ENCODE results near the gene DND1. TPM values are rescaled to one million over a fixed set of nuclear protein-coding genes. Genes with fewer than 3 reads are reported as not detected.
A peak's percentile ranks its signal among the peaks of the same experiment; 100 is the strongest.

Gene DND1
- total RNA-seq, 1 donor from 2014 or later = 1.7 TPM

- FAIRE-seq (no peak), DNase-seq (ENCODE audit: low read depth) (no peak)
- no peaks in the 10 kb centered on the region for H4K20me1 ChIP-seq (ENCODE audit: insufficient read depth, low read length)
- H3K79me2 ChIP-seq (ENCODE audit: insufficient read depth, low read length) = no peaks in the 10 kb centered on the region
- H3K4me2 ChIP-seq (ENCODE audit: low read length) = no peak overlapping the region
- Mint-ChIP-seq H3K36me3 (ENCODE audit: low read depth, unreplicated experiment) (peaks cover 2% of the 10 kb centered on the region), H3K27me3 (ENCODE audit: low read depth, unreplicated experiment) (no peaks in the 10 kb centered on the region), H3K4me1 (ENCODE audit: low read depth, unreplicated experiment) (peaks cover 4% of the 10 kb centered on the region), H3K27ac (ENCODE audit: unreplicated experiment) (no peak overlapping the region), H3K4me3 (ENCODE audit: unreplicated experiment) (no peak overlapping the region), H3K9me3 (ENCODE audit: unreplicated experiment) (peaks cover 13% of the 10 kb centered on the region)
- no peak overlapping the region for H3K27ac ChIP-seq (ENCODE audit: low read depth, low read length)
- H3K36me3 ChIP-seq (ENCODE audit: insufficient read depth, low read length) = no peaks in the 10 kb centered on the region
- no peak overlapping the region for H3K4me3 ChIP-seq (ENCODE audit: insufficient read depth, low read depth, low read length)
- peaks cover 4% of the 10 kb centered on the region for H3K9me3 ChIP-seq (ENCODE audit: insufficient read depth, low read depth, low read length)
- peaks cover 16% of the 10 kb centered on the region for H3K4me1 ChIP-seq (ENCODE audit: insufficient read depth, low read length)
- peaks cover 22% of the 10 kb centered on the region for H3K27me3 ChIP-seq (ENCODE audit: insufficient read depth, low read length)
- no peak overlapping the region for H2AFZ ChIP-seq (ENCODE audit: low read depth, low read length)
- no peak for TF ChIP-seq CTCF (IDR thresholded peaks at IDR 0.05; ENCODE audit: insufficient read depth, low read depth, low read length)
- TF ChIP-seq EZH2 (IDR thresholded peaks at IDR 0.05; ENCODE audit: insufficient read depth, low read length) = no peak
- no peak overlapping the region for H3K9ac ChIP-seq (ENCODE audit: low read length)
These were observed 39.3 kb downstream of the DND1 start for GRCh38 chr5:140634103-140634502.

- H3K4me3 ChIP-seq (ENCODE audit: insufficient read depth, low read depth, low read length) = no peak overlapping the region
- H4K20me1 ChIP-seq (ENCODE audit: insufficient read depth, low read length) = no peaks in the 10 kb centered on the region
- H3K36me3 ChIP-seq (ENCODE audit: insufficient read depth, low read length) = no peaks in the 10 kb centered on the region
- peaks cover 8% of the 10 kb centered on the region for H3K9me3 ChIP-seq (ENCODE audit: insufficient read depth, low read depth, low read length)
- FAIRE-seq (no peak), DNase-seq (ENCODE audit: low read depth) (no peak)
- Mint-ChIP-seq H3K27me3 (ENCODE audit: low read depth, unreplicated experiment) (no peaks in the 10 kb centered on the region), H3K4me3 (ENCODE audit: unreplicated experiment) (no peak overlapping the region), H3K9me3 (ENCODE audit: unreplicated experiment) (peaks cover 13% of the 10 kb centered on the region), H3K36me3 (ENCODE audit: low read depth, unreplicated experiment) (no peaks in the 10 kb centered on the region), H3K27ac (ENCODE audit: unreplicated experiment) (no peak overlapping the region), H3K4me1 (ENCODE audit: low read depth, unreplicated experiment) (no peaks in the 10 kb centered on the region)
- H3K9ac ChIP-seq (ENCODE audit: low read length) = no peak overlapping the region
- peak overlapping the region; percentile 85 for H3K4me2 ChIP-seq (ENCODE audit: low read length)
- H3K4me1 ChIP-seq (ENCODE audit: insufficient read depth, low read length) = peaks cover 16% of the 10 kb centered on the region
- no peak overlapping the region for H2AFZ ChIP-seq (ENCODE audit: low read depth, low read length)
- no peak overlapping the region for H3K27ac ChIP-seq (ENCODE audit: low read depth, low read length)
- H3K79me2 ChIP-seq (ENCODE audit: insufficient read depth, low read length) = no peaks in the 10 kb centered on the region
- H3K27me3 ChIP-seq (ENCODE audit: insufficient read depth, low read length) = peaks cover 22% of the 10 kb centered on the region
- no peak for TF ChIP-seq EZH2 (IDR thresholded peaks at IDR 0.05; ENCODE audit: insufficient read depth, low read length)
These were observed 39.9 kb downstream of the DND1 start for GRCh38 chr5:140633501-140633900.

- Histone ChIP-seq H3K27me3 (ENCODE audit: insufficient read depth, low read length) (peaks cover 22% of the 10 kb centered on the region), H3K36me3 (ENCODE audit: insufficient read depth, low read length) (no peaks in the 10 kb centered on the region), H3K79me2 (ENCODE audit: insufficient read depth, low read length) (no peaks in the 10 kb centered on the region), H3K27ac (ENCODE audit: low read depth, low read length) (no peak within 1 kb of the TSS), H3K4me3 (ENCODE audit: insufficient read depth, low read depth, low read length) (peak within 1 kb of the TSS; percentile 60), H4K20me1 (ENCODE audit: insufficient read depth, low read length) (no peaks in the 10 kb centered on the region), H3K9ac (ENCODE audit: low read length) (peak within 1 kb of the TSS; percentile 12), H3K4me2 (ENCODE audit: low read length) (peak within 1 kb of the TSS; percentile 85), H3K4me1 (ENCODE audit: insufficient read depth, low read length) (peaks cover 16% of the 10 kb centered on the region), H3K9me3 (ENCODE audit: insufficient read depth, low read depth, low read length) (peaks cover 9% of the 10 kb centered on the region), H2AFZ (ENCODE audit: low read depth, low read length) (peak within 1 kb of the TSS; percentile 94)
- TF ChIP-seq EZH2 (IDR thresholded peaks at IDR 0.05; ENCODE audit: insufficient read depth, low read length) (no peak), CTCF (IDR thresholded peaks at IDR 0.05; ENCODE audit: insufficient read depth, low read depth, low read length) (no peak)
- no peaks in the 10 kb centered on the region for H3K27me3 Mint-ChIP-seq (ENCODE audit: low read depth, unreplicated experiment)
- no peak within 1 kb of the TSS for H3K4me3 Mint-ChIP-seq (ENCODE audit: unreplicated experiment)
- FAIRE-seq (no peak), DNase-seq (ENCODE audit: low read depth) (no peak)
- no peaks in the 10 kb centered on the region for H3K4me1 Mint-ChIP-seq (ENCODE audit: low read depth, unreplicated experiment)
- H3K9me3 Mint-ChIP-seq (ENCODE audit: unreplicated experiment) = peaks cover 16% of the 10 kb centered on the region
- peaks cover 2% of the 10 kb centered on the region for H3K36me3 Mint-ChIP-seq (ENCODE audit: low read depth, unreplicated experiment)
- no peak within 1 kb of the TSS for H3K27ac Mint-ChIP-seq (ENCODE audit: unreplicated experiment)
These were observed 40.3 kb downstream of the DND1 start, which contains the start of gene CD14 for GRCh38 chr5:140633021-140633471. Gene CD14 (minus strand): TSS chr5:140633175. CDS start chr5:140633071, 104 bp downstream.
